ENCODE data around the gene CACNA1C. TPM values are rescaled to one million over a fixed set of nuclear protein-coding genes. Genes with fewer than 3 reads are reported as not detected.
A peak's percentile ranks its signal among the peaks of the same experiment; 100 is the strongest.

The CACNA1C gene
- total and polyA plus RNA-seq, 2 donors (not counting 1 experiment from before 2014, with no cell fraction given), result 7.6 to 11.4 TPM

- DNase-seq (ENCODE audit: low read depth in 2 of 2), result no peak
- Histone ChIP-seq H3K9me3 (ENCODE audit: control insufficient read depth, insufficient read depth, low read depth, low read length) (no peaks in the 10 kb centered on the region), H3K79me2 (ENCODE audit: control insufficient read depth, insufficient read depth, low read length) (no peaks in the 10 kb centered on the region), H3K4me2 (ENCODE audit: extremely low read depth, insufficient read depth, low read length) (no peak overlapping the region), H3K27me3 (ENCODE audit: control insufficient read depth, insufficient read depth, low read length) (no peaks in the 10 kb centered on the region), H3K9ac (ENCODE audit: insufficient read depth, low read length) (no peak overlapping the region), H3K4me3 (replicated peaks in 1 of 4; ENCODE audit: control extremely low read depth in 1 of 4, insufficient read depth in 1 of 4, low read depth in 3 of 4, low read length in 4 of 4) (no peak overlapping the region), H4K20me1 (ENCODE audit: control insufficient read depth, extremely low read depth, insufficient read depth, low read length) (no peaks in the 10 kb centered on the region), H3K4me1 (ENCODE audit: control insufficient read depth, extremely low read depth, insufficient read depth, low read length) (peaks cover 1% of the 10 kb centered on the region), H3K36me3 (ENCODE audit: control insufficient read depth, insufficient read depth, low read length) (no peaks in the 10 kb centered on the region), H2AFZ (ENCODE audit: low read length) (no peak overlapping the region), H3K27ac (ENCODE audit: insufficient read depth, low read length) (no peak overlapping the region)
- TF ChIP-seq EZH2 (IDR thresholded peaks at IDR 0.05; ENCODE audit: low read length, missing control alignments) (no peak), CTCF (conservative IDR thresholded peaks at IDR 0.05 in 1 of 2, IDR thresholded peaks at IDR 0.05 in 1 of 2; ENCODE audit: low read depth in 1 of 2, low read length in 2 of 2) (no peak)
These were observed 525.4 kb downstream of the CACNA1C start for GRCh38 chr12:2578211-2578610.

GRCh38 chr12:2578772-2579171, 526.0 kb downstream of the CACNA1C start:
- H3K9me3 ChIP-seq (ENCODE audit: control insufficient read depth, insufficient read depth, low read depth, low read length), result no peaks in the 10 kb centered on the region
- TF ChIP-seq CTCF (conservative IDR thresholded peaks at IDR 0.05 in 1 of 2, IDR thresholded peaks at IDR 0.05 in 1 of 2; ENCODE audit: low read depth in 1 of 2, low read length in 2 of 2) (no peak), EZH2 (IDR thresholded peaks at IDR 0.05; ENCODE audit: low read length, missing control alignments) (no peak)
- H3K36me3 ChIP-seq (ENCODE audit: control insufficient read depth, insufficient read depth, low read length), result no peaks in the 10 kb centered on the region
- no peaks in the 10 kb centered on the region for H3K27me3 ChIP-seq (ENCODE audit: control insufficient read depth, insufficient read depth, low read length)
- peaks cover 2% of the 10 kb centered on the region for H3K4me1 ChIP-seq (ENCODE audit: control insufficient read depth, extremely low read depth, insufficient read depth, low read length)
- DNase-seq (ENCODE audit: low read depth in 2 of 2), result no peak
- no peak overlapping the region for H3K9ac ChIP-seq (ENCODE audit: insufficient read depth, low read length)
- no peaks in the 10 kb centered on the region for H4K20me1 ChIP-seq (ENCODE audit: control insufficient read depth, extremely low read depth, insufficient read depth, low read length)
- no peak overlapping the region for H3K4me2 ChIP-seq (ENCODE audit: extremely low read depth, insufficient read depth, low read length)
- H2AFZ ChIP-seq (ENCODE audit: low read length), result no peak overlapping the region
- no peaks in the 10 kb centered on the region for H3K79me2 ChIP-seq (ENCODE audit: control insufficient read depth, insufficient read depth, low read length)
- no peak overlapping the region for H3K27ac ChIP-seq (ENCODE audit: insufficient read depth, low read length)
- no peak overlapping the region for H3K4me3 ChIP-seq (replicated peaks in 1 of 4; ENCODE audit: control extremely low read depth in 1 of 4, insufficient read depth in 1 of 4, low read depth in 3 of 4, low read length in 4 of 4)

GRCh38 chr12:2580821-2581220, 528.0 kb downstream of the CACNA1C start:
- H3K27ac ChIP-seq (ENCODE audit: insufficient read depth, low read length), result no peak overlapping the region
- H3K4me2 ChIP-seq (ENCODE audit: extremely low read depth, insufficient read depth, low read length), result no peak overlapping the region
- H4K20me1 ChIP-seq (ENCODE audit: control insufficient read depth, extremely low read depth, insufficient read depth, low read length), result no peaks in the 10 kb centered on the region
- no peak overlapping the region for H3K4me3 ChIP-seq (replicated peaks in 1 of 4; ENCODE audit: control extremely low read depth in 1 of 4, insufficient read depth in 1 of 4, low read depth in 3 of 4, low read length in 4 of 4)
- no peaks in the 10 kb centered on the region for H3K27me3 ChIP-seq (ENCODE audit: control insufficient read depth, insufficient read depth, low read length)
- H3K9ac ChIP-seq (ENCODE audit: insufficient read depth, low read length), result no peak overlapping the region
- H3K9me3 ChIP-seq (ENCODE audit: control insufficient read depth, insufficient read depth, low read depth, low read length), result no peaks in the 10 kb centered on the region
- peak; percentile 21 to 54 for DNase-seq (ENCODE audit: low read depth in 2 of 2)
- TF ChIP-seq EZH2 (IDR thresholded peaks at IDR 0.05; ENCODE audit: low read length, missing control alignments), result no peak
- no peak for TF ChIP-seq CTCF (conservative IDR thresholded peaks at IDR 0.05 in 1 of 2, IDR thresholded peaks at IDR 0.05 in 1 of 2; ENCODE audit: low read depth in 1 of 2, low read length in 2 of 2)
- no peak overlapping the region for H2AFZ ChIP-seq (ENCODE audit: low read length)
- H3K79me2 ChIP-seq (ENCODE audit: control insufficient read depth, insufficient read depth, low read length), result no peaks in the 10 kb centered on the region
- no peaks in the 10 kb centered on the region for H3K36me3 ChIP-seq (ENCODE audit: control insufficient read depth, insufficient read depth, low read length)
- peaks cover 2% of the 10 kb centered on the region for H3K4me1 ChIP-seq (ENCODE audit: control insufficient read depth, extremely low read depth, insufficient read depth, low read length)
